Mammary epithelial cell (primary cell): ENCODE measurements around the gene CAMKK2.

ENCODE experiments used
- CTCF ChIP-seq, 2 donors: IDR thresholded peaks in 1 of 2; conservative IDR thresholded peaks in 1 of 2; 2 replicates each; pipeline ENCODE4 v1.5.1; 2011 to 2012; ENCODE audit warnings: inconsistent platforms in 2 of 2, low read length in 2 of 2, mild to moderate bottlenecking in 2 of 2, control low read depth in 1 of 2, low read depth in 1 of 2; ENCODE audit not compliant: insufficient read depth in 1 of 2; ENCODE audit errors: extremely low read depth in 1 of 2
- EZH2 ChIP-seq: IDR thresholded peaks from 2 replicates; pipeline ENCODE4 v1.6.1; 2012; ENCODE audit warnings: low read length, inconsistent platforms, borderline replicate concordance

- TF ChIP-seq CTCF (conservative IDR thresholded peaks at IDR 0.05 in 1 of 2, IDR thresholded peaks at IDR 0.05 in 1 of 2; ENCODE audit: extremely low read depth in 1 of 2, insufficient read depth in 1 of 2, low read depth in 1 of 2, low read length in 2 of 2): no peak
- no peak for TF ChIP-seq EZH2
Observed at GRCh38 chr12:121294151-121294889, 2.2 kb downstream of the CAMKK2 start.
